CD14-positive monocyte (primary cell): Measurements from ENCODE around the gene SLC38A8. TPM values are rescaled to one million over a fixed set of nuclear protein-coding genes. Genes with fewer than 3 reads are reported as not detected.

ENCODE experiments used
- DNase-seq, 3 donors: peaks; one replicate each; pipeline ENCODE4 v3.0.0-alpha.2; 2011 to 2022
- H2AFZ ChIP-seq: 2 replicates; pipeline ENCODE4 v1.6.0; 2012; ENCODE audit warnings: mild to moderate bottlenecking, low read depth, low read length, inconsistent platforms; ENCODE audit not compliant: insufficient read depth, poor library complexity, severe bottlenecking
- H3K27ac ChIP-seq, 2 donors: 1 replicate in 1 of 2; 2 replicates in 1 of 2; pipeline ENCODE4 v1.5.1; 2012 to 2013; ENCODE audit warnings: low read length in 2 of 2, control low read depth in 1 of 2, inconsistent platforms in 1 of 2, low read depth in 1 of 2, mild to moderate bottlenecking in 1 of 2
- H3K27me3 ChIP-seq, 2 donors: one replicate each; pipeline versions ENCODE4 v1.6.0 to v1.6.1; 2011 to 2013; ENCODE audit warnings: low read length in 2 of 2; ENCODE audit not compliant: control insufficient read depth in 2 of 2, insufficient read depth in 2 of 2
- H3K36me3 ChIP-seq, 2 donors: replicated peaks in 1 of 2; 1 replicate in 1 of 2; 2 replicates in 1 of 2; pipeline versions ENCODE4 v1.5.1 to v1.6.1; 2012 to 2013; ENCODE audit warnings: low read length in 2 of 2, control low read depth in 1 of 2, inconsistent platforms in 1 of 2, mild to moderate bottlenecking in 1 of 2; ENCODE audit not compliant: insufficient read depth in 2 of 2, control insufficient read depth in 1 of 2
- H3K4me1 ChIP-seq, 2 donors: 1 replicate in 1 of 2; 2 replicates in 1 of 2; pipeline versions ENCODE4 v1.5.1 to v1.6.1; 2012 to 2013; ENCODE audit warnings: low read length in 2 of 2, control low read depth in 1 of 2, inconsistent platforms in 1 of 2, mild to moderate bottlenecking in 1 of 2, moderate library complexity in 1 of 2; ENCODE audit not compliant: insufficient read depth in 2 of 2, control insufficient read depth in 1 of 2
- H3K4me2 ChIP-seq: replicated peaks from 2 replicates; pipeline ENCODE3; 2012; ENCODE audit warnings: low read length, moderate library complexity, mild to moderate bottlenecking; ENCODE audit not compliant: poor library complexity, severe bottlenecking; ENCODE audit errors: extremely low read depth
- H3K4me3 ChIP-seq, 3 experiments: fragments of 200-600 bp in 1 of 3; sonication (generic) in 1 of 3; replicated peaks in 1 of 3; 1 replicate in 2 of 3; 2 replicates in 1 of 3; pipeline ENCODE4 v1.5.1; 2011 to 2013; ENCODE audit warnings: low read length in 3 of 3, mild to moderate bottlenecking in 3 of 3, control low read depth in 2 of 3, low read depth in 2 of 3, inconsistent platforms in 1 of 3, moderate library complexity in 1 of 3
- H3K79me2 ChIP-seq: 2 replicates; pipeline ENCODE4 v1.6.0; 2012; ENCODE audit warnings: mild to moderate bottlenecking, control low read depth, inconsistent platforms, low read length, moderate library complexity; ENCODE audit not compliant: insufficient read depth
- H3K9ac ChIP-seq: 2 replicates; pipeline ENCODE4 v1.6.0; 2017; ENCODE audit warnings: low read length, mild to moderate bottlenecking; ENCODE audit not compliant: insufficient read depth, poor library complexity, severe bottlenecking
- H3K9me3 ChIP-seq, 2 donors: replicated peaks in 1 of 2; 1 replicate in 1 of 2; 2 replicates in 1 of 2; pipeline versions ENCODE4 v1.5.1 to v1.6.1; 2012 to 2013; ENCODE audit warnings: low read length in 2 of 2, control low read depth in 1 of 2; ENCODE audit not compliant: control insufficient read depth in 1 of 2, insufficient read depth in 1 of 2
- H4K20me1 ChIP-seq: 2 replicates; pipeline ENCODE4 v1.6.0; 2012; ENCODE audit warnings: mild to moderate bottlenecking, low read length, control low read depth, moderate library complexity; ENCODE audit not compliant: insufficient read depth
- H3K27ac Mint-ChIP-seq, 7 donors: one replicate each; pipeline ENCODE4 v1.8.0; 2020; ENCODE audit warnings: mild to moderate bottlenecking in 7 of 7, mixed read lengths in 7 of 7, moderate library complexity in 6 of 7, inconsistent platforms in 2 of 7
- H3K27me3 Mint-ChIP-seq, 3 donors: one replicate each; pipeline ENCODE4 v1.8.0; 2021 to 2022; ENCODE audit warnings: low read depth in 3 of 3, mild to moderate bottlenecking in 3 of 3, mixed read lengths in 3 of 3, moderate library complexity in 3 of 3, inconsistent platforms in 1 of 3
- H3K36me3 Mint-ChIP-seq, 2 donors: one replicate each; pipeline ENCODE4 v1.8.0; 2020; ENCODE audit warnings: mixed read lengths in 2 of 2, inconsistent platforms in 1 of 2, mild to moderate bottlenecking in 1 of 2
- H3K4me1 Mint-ChIP-seq: one replicate; pipeline ENCODE4 v1.8.0; 2020; ENCODE audit warnings: mild to moderate bottlenecking, mixed read lengths
- H3K4me3 Mint-ChIP-seq, 2 donors: one replicate each; pipeline ENCODE4 v1.8.0; 2020; ENCODE audit warnings: mild to moderate bottlenecking in 2 of 2, mixed read lengths in 2 of 2, moderate library complexity in 1 of 2
- H3K9me3 Mint-ChIP-seq, 7 donors: one replicate each; pipeline ENCODE4 v1.8.0; 2020 to 2022; ENCODE audit warnings: mixed read lengths in 7 of 7, mild to moderate bottlenecking in 6 of 7, moderate library complexity in 6 of 7, inconsistent platforms in 2 of 7
- CTCF ChIP-seq: fragments of 200-600 bp; IDR thresholded peaks from one replicate; pipeline ENCODE4 v1.8.0; 2022; ENCODE audit warnings: antibody characterized with exemption, mild to moderate bottlenecking
- WGBS: methylation state at CpG from one replicate; pipeline ENCODE4 v1.1.5; 2013; ENCODE audit warnings: missing lambda C conversion rate; ENCODE audit not compliant: insufficient coverage; 5-methylcytosine and 5-hydroxymethylcytosine counted together
- intact Hi-C, 2 donors: fragments of 100-400 bp; cut with micrococcal nuclease; formaldehyde crosslinking; loops; one replicate each; pipeline versions ENCODE4 v1.15.0 to v1.15.1; 2023
- polyA plus RNA-seq, 3 donors: library from polyadenylated mRNA; depleted of rRNA in 1 of 3; unstranded in 2 of 3; stranded (reverse) in 1 of 3; fragments of 300-500 nt in 2 of 3; fragments of >200 nt in 1 of 3; fragmentation: Illumina TruSeq in 2 of 3; gene quantifications; 1 replicate in 2 of 3; 2 replicates in 1 of 3; pipeline ENCODE4 v1.2.3, GENCODE V29; 2012 to 2021

Gene SLC38A8
- polyA plus RNA-seq, 3 donors, result not detected

DNA sequence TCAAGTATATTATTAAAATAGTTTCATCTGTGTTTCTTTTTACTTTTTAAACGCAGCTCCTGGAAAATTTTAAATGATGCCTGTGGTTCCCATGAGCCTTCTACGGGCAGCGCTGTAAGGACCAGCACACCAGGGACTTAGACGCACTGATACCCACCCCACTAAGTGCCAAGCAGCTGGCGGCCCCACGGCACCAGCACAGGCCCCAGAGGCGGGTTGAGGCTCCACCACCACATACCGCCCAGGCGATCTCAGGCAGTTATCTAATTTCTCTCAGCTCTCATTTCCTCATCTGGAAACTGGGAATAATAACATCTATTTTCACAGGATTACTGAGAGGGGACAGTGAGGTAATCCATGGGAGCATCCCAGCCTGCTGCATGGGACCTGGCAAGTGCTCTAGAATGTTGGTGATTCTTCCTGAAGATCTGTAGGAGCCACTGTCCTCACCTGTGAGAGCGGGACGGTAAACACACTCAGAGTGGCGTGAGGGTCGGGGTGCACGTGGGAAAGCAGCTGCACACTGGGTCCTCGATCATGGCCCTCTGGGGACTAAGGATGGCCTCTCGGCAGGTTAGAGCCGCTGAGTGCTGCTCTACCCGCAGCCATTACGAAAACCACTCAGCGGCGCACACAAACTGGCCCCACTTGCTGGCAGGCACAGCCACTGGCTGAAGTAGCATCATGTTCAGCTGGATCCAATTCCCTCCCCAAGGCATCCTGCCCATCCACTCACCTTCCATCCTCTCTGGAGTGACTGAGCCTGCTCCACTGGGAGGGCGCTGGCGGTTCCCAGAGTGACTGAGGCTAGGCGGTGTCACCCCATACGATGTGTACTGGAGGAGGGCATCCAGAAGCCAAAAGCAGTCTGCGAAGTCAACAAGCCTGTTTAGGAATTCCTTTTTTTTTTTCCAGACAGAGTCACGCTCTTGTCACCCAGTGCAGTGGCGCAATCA, 17.6 kb upstream of the SLC38A8 start:
- no peak for TF ChIP-seq CTCF
- peak overlapping the region in 1 of 7 donors; percentile 6 for H3K27ac Mint-ChIP-seq

GRCh38 chr16:84059111-84059510, 16.5 kb upstream of the SLC38A8 start:
- H3K4me1 Mint-ChIP-seq, result no peaks in the 10 kb centered on the region
- no peak overlapping the region for H3K4me3 Mint-ChIP-seq
- TF ChIP-seq CTCF, result no peak
- no peaks in the 10 kb centered on the region for H3K79me2 ChIP-seq
- H3K9me3 ChIP-seq, result no peaks in the 10 kb centered on the region
- DNase-seq, result no peak
- no peak overlapping the region for H3K4me3 ChIP-seq
- 98% methylated on average over 9 of the region's 11 CpGs for WGBS
- no peak overlapping the region for H3K4me2 ChIP-seq
- no peaks in the 10 kb centered on the region for H3K27me3 ChIP-seq
- no peak overlapping the region for H2AFZ ChIP-seq
- no peak overlapping the region for H3K27ac ChIP-seq
- H3K36me3 Mint-ChIP-seq, result peaks cover 96 to 98% of the 10 kb centered on the region in 2 donors
- H3K9ac ChIP-seq, result no peak overlapping the region
- H3K9me3 Mint-ChIP-seq, result no peaks in the 10 kb centered on the region
- H3K27ac Mint-ChIP-seq, result no peak overlapping the region
- intact Hi-C loops, result loop anchor here in 1 of 2 donors (5.0 kb wide), 1 partner anchor 97 kb away; no protein-coding TSS in a partner anchor
- peaks cover 4% of the 10 kb centered on the region for H4K20me1 ChIP-seq
- peaks cover 97 to 99% of the 10 kb centered on the region in 2 donors for H3K36me3 ChIP-seq
- H3K4me1 ChIP-seq, result no peaks in the 10 kb centered on the region
- H3K27me3 Mint-ChIP-seq, result peaks cover 0 to 1% (median 0%) of the 10 kb centered on the region in 3 donors

More for the DNA sequence above, 17.6 kb upstream of the SLC38A8 start:
- H3K36me3 Mint-ChIP-seq, result peaks cover 94 to 97% of the 10 kb centered on the region in 2 donors
- Histone ChIP-seq H3K79me2 (no peaks in the 10 kb centered on the region), H4K20me1 (peaks cover 4% of the 10 kb centered on the region), H3K27ac (no peak overlapping the region), H3K4me1 (no peaks in the 10 kb centered on the region), H3K9ac (no peak overlapping the region), H2AFZ (no peak overlapping the region), H3K27me3 (no peaks in the 10 kb centered on the region), H3K4me2 (no peak overlapping the region), H3K4me3 (no peak overlapping the region), H3K9me3 (no peaks in the 10 kb centered on the region), H3K36me3 (peaks cover 96 to 99% of the 10 kb centered on the region in 2 donors)
- no peak overlapping the region for H3K4me3 Mint-ChIP-seq
- no peak for DNase-seq
- no peaks in the 10 kb centered on the region for H3K4me1 Mint-ChIP-seq
- no peaks in the 10 kb centered on the region for H3K9me3 Mint-ChIP-seq
- peaks cover 0 to 1% (median 0%) of the 10 kb centered on the region in 3 donors for H3K27me3 Mint-ChIP-seq
- intact Hi-C loops, result loop anchor here (5.0 kb wide), 2 partner anchors 98 to 127 kb away; partner anchors contain the start of gene TAF1C (in 1 of the 2)
- WGBS, result 95% methylated on average over 21 of the region's 28 CpGs
